BLaER1 (cell line): ENCODE results near the gene ZDHHC3.

Experiments
- H3K27ac ChIP-seq: shearing (Covaris generic); formaldehyde crosslinking; 2 replicates; pipeline ENCODE4 v1.8.1; 2022
- H3K27me3 ChIP-seq: shearing (Covaris generic); formaldehyde crosslinking; 2 replicates; pipeline ENCODE4 v1.8.1; 2022
- H3K36me3 ChIP-seq: shearing (Covaris generic); formaldehyde crosslinking; 2 replicates; pipeline ENCODE4 v1.8.1; 2022
- H3K4me1 ChIP-seq: shearing (Covaris generic); formaldehyde crosslinking; 2 replicates; pipeline ENCODE4 v1.8.1; 2022
- H3K4me2 ChIP-seq: shearing (Covaris generic); formaldehyde crosslinking; 2 replicates; pipeline ENCODE4 v1.8.1; 2022
- H3K4me3 ChIP-seq: shearing (Covaris generic); formaldehyde crosslinking; 2 replicates; pipeline ENCODE4 v1.8.1; 2022
- H3K9ac ChIP-seq: shearing (Covaris generic); formaldehyde crosslinking; 2 replicates; pipeline ENCODE4 v1.8.1; 2022
- H3K9me3 ChIP-seq: shearing (Covaris generic); formaldehyde crosslinking; 2 replicates; pipeline ENCODE4 v1.8.1; 2022
- H4K20me1 ChIP-seq: shearing (Covaris generic); formaldehyde crosslinking; 2 replicates; pipeline ENCODE4 v1.8.1; 2022
- Cebpa-rat ChIP-seq: shearing (Covaris generic); IDR thresholded peaks from 2 replicates; pipeline ENCODE4 v1.8.1; 2022

The ZDHHC3 gene

DNA sequence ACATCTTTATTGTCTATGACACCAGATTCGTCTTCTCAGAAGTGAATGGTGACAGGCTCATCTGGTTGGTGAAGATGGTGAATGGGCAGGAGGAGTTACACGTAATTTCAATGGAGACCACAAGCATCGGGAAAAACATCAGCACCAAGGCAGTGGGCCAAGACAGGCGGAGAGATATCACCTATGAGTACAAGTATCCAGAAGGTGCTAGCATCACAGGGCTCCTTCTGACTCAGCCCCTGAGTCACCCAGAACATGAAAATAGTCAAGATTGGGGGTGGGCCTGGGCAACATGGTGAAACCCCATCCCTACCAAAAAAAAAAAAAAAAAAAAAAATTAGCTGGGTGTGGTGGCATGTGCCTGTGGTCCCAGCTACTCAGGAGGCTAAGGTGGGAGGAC is 69.0 kb downstream of the ZDHHC3 start:
- no peaks in the 10 kb centered on the region for H3K27me3 ChIP-seq
- no peaks in the 10 kb centered on the region for H4K20me1 ChIP-seq

DNA sequence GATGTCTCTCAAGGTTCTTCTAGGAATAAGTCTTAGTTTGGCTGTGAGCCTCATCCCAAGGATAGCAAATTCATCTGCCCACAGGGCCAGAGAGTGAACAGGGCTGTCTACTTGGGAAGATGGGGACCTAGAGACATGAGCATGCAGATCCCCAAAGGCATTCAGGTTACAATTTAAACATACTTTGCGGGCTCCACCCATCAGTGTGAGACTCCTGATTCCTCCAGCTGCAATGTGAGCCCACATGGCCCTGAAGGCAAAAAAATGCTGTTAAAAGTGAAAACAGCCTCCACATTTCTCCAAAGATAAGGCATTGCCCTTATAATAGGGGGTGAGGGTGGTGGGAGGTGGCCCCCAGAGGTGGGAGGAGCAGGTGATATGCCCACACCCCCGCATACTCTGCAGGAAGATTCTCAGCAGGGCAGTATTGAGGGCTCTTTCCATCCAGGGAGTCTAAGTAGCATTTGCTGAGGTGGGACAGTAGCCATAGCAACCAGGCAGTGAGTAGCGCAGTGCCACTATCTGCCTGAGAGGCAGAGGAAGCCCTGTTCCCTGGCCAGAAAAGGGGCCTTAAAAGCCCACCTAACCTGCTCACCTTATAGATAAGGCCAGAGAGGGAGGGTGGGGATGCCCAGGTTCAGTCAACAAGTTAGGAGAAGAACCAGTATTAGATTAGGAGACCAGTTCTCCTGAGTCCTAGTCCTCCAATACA is 70.4 kb downstream of the ZDHHC3 start:
- TF ChIP-seq Cebpa-rat: no peak
- H3K4me1 ChIP-seq: 0 out of 2 replicates have a peak, but pooled peaks cover 4% of the 10 kb centered on the region
- H3K9me3 ChIP-seq: no peaks in the 10 kb centered on the region
- H3K27ac ChIP-seq: no peak overlapping the region
- no peaks in the 10 kb centered on the region for H4K20me1 ChIP-seq
- no peak overlapping the region for H3K9ac ChIP-seq
- no peaks in the 10 kb centered on the region for H3K27me3 ChIP-seq
- no peak overlapping the region for H3K4me2 ChIP-seq
- no peak overlapping the region for H3K4me3 ChIP-seq
- no peaks in the 10 kb centered on the region for H3K36me3 ChIP-seq

More for the DNA sequence above, 69.0 kb downstream of the ZDHHC3 start:
- TF ChIP-seq Cebpa-rat: no peak
- H3K9ac ChIP-seq: no peak overlapping the region
- H3K9me3 ChIP-seq: no peaks in the 10 kb centered on the region
- 0 out of 2 replicates have a peak, but pooled peaks cover 4% of the 10 kb centered on the region for H3K4me1 ChIP-seq
- H3K27ac ChIP-seq: no peak overlapping the region
- no peaks in the 10 kb centered on the region for H3K36me3 ChIP-seq
- no peak overlapping the region for H3K4me3 ChIP-seq
- no peak overlapping the region for H3K4me2 ChIP-seq

DNA sequence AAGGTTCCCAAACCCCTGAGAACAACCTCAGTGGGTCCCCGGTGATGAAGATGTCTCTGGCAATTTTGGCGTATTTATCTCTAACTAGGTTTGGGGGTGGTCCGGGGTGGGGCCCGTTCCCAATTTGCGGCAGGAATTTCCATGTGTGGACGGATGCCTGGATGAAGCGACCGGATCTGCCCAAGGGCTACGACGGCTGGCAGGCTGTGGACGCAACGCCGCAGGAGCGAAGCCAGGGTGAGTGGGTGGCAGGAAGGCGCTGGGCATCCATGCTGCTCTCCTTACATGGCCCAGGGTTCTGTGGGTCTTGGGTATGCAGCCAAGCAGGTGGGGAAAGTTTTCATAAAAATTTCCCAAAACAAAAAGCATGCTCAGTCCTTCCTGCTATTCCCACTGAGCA is 72.2 kb downstream of the ZDHHC3 start:
- Histone ChIP-seq H3K4me2 (no peak overlapping the region), H3K9ac (no peak overlapping the region), H4K20me1 (no peaks in the 10 kb centered on the region), H3K4me1 (0 out of 2 replicates have a peak, but pooled peaks cover 4% of the 10 kb centered on the region), H3K9me3 (no peaks in the 10 kb centered on the region), H3K27me3 (no peaks in the 10 kb centered on the region), H3K4me3 (no peak overlapping the region), H3K27ac (no peak overlapping the region), H3K36me3 (no peaks in the 10 kb centered on the region)
- TF ChIP-seq Cebpa-rat: no peak

DNA sequence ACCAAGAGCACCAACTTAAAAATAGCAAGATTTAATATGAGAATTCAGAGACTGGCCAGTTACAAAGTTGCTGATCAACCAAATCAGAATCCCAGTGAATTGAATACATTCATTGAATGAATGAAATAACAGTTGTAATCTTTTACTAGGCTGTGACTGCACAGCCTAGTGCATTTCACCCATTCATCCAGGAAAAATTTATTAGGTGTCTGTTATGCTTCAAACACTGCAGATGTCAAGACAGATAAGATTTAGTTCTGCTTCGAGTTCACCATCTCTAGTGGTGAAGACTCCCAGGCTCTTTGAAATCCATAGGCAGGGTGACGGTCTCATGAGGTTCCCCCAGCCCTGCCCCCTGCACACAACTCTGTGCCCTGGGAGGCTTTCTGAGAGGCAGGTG is 72.7 kb downstream of the ZDHHC3 start:
- Histone ChIP-seq H3K4me2 (no peak overlapping the region), H3K4me3 (no peak overlapping the region), H3K9ac (no peak overlapping the region), H3K9me3 (no peaks in the 10 kb centered on the region), H3K27me3 (no peaks in the 10 kb centered on the region), H4K20me1 (no peaks in the 10 kb centered on the region), H3K27ac (no peak overlapping the region), H3K36me3 (no peaks in the 10 kb centered on the region), H3K4me1 (0 out of 2 replicates have a peak, but pooled peaks cover 4% of the 10 kb centered on the region)
- no peak for TF ChIP-seq Cebpa-rat

DNA sequence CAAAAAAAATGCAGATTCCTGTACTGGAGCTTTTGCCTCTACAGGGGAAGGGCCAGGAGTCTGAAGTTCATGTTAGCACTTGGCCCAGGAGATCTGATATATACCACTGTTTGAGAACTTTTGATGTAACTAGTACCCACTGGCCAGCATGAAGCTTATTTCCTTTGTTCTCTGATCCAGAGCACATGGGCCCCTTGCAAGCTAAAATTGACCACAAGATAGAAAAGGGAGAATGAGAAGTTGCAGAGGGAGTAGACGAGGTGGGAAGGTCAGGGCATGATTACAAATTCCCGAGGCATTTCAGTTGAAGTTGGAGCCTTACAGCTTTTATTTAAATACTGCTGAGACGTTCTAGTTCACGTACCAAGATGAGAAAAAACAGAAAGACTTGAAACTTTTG is 73.3 kb downstream of the ZDHHC3 start:
- H3K27ac ChIP-seq: no peak overlapping the region
- H3K9me3 ChIP-seq: no peaks in the 10 kb centered on the region
- H3K4me2 ChIP-seq: no peak overlapping the region
- no peak for TF ChIP-seq Cebpa-rat
- 0 out of 2 replicates have a peak, but pooled peaks cover 2% of the 10 kb centered on the region for H3K4me1 ChIP-seq
- H3K4me3 ChIP-seq: no peak overlapping the region
- H4K20me1 ChIP-seq: no peaks in the 10 kb centered on the region
- H3K27me3 ChIP-seq: no peaks in the 10 kb centered on the region
- no peaks in the 10 kb centered on the region for H3K36me3 ChIP-seq
- H3K9ac ChIP-seq: no peak overlapping the region

DNA sequence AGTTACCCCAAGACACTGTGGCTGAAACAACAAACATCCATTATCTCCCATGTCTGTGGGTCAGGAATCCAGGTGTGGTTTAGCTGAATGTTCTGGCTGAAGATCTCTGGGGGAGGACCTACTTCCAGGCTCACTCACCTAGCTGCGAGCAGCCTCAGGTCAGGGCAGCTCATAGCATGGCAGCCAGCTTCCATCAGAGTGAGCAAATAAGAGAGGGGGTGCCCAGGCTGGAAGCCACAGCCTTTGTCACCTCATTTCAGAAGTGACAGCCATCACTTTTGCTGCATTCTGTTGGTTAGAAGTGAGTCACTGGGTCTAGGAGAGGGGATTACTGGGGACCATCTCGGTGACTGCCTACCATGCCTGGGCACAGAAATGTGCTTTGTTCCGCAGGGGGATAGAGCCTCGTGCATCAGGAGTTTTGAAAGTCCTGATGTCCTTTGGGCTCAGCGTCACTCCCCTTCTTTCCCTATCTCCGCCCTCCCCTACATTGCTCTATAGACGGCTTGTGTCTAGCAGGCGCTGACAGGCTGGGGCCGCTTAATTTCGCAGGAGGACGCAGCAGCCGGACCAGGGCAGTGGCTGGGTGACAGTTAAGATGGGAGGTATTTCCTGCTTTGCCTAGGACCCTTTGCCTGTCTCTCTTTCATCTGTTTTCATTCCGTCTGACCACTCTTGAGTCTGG is 76.1 kb downstream of the ZDHHC3 start:
- Histone ChIP-seq H3K36me3 (no peaks in the 10 kb centered on the region), H3K27me3 (no peaks in the 10 kb centered on the region), H3K9me3 (no peaks in the 10 kb centered on the region), H3K4me1 (no peaks in the 10 kb centered on the region), H3K27ac (no peak overlapping the region), H3K4me2 (no peak overlapping the region), H3K4me3 (no peak overlapping the region), H4K20me1 (no peaks in the 10 kb centered on the region), H3K9ac (no peak overlapping the region)
- no peak for TF ChIP-seq Cebpa-rat

DNA sequence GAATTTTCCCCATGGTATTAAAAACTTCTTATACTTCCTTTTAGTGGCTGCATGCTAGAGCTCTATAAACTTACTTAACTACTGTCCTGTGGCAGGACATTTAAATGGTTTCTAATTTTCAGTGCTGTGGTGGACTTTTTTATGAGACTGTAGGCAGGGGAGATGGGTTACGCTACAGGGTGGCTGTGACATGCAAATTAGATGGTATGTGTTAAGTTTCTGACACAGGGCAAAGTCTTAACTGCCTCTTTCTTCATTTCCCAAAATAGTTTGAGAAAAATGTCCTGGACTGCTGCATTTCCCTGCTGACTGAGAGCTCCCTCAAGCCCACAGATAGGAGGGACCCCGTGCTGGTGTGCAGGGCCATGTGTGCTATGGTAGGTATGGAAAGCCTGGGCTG is 79.5 kb downstream of the ZDHHC3 start:
- no peak overlapping the region for H3K27ac ChIP-seq
- no peak overlapping the region for H3K4me2 ChIP-seq
- no peak overlapping the region for H3K4me3 ChIP-seq
- H4K20me1 ChIP-seq: no peaks in the 10 kb centered on the region
- H3K4me1 ChIP-seq: no peaks in the 10 kb centered on the region
- H3K9me3 ChIP-seq: 0 out of 2 replicates have a peak, but pooled peaks cover 3% of the 10 kb centered on the region
- H3K9ac ChIP-seq: no peak overlapping the region
- no peak for TF ChIP-seq Cebpa-rat
- H3K27me3 ChIP-seq: no peaks in the 10 kb centered on the region
- H3K36me3 ChIP-seq: no peaks in the 10 kb centered on the region

DNA sequence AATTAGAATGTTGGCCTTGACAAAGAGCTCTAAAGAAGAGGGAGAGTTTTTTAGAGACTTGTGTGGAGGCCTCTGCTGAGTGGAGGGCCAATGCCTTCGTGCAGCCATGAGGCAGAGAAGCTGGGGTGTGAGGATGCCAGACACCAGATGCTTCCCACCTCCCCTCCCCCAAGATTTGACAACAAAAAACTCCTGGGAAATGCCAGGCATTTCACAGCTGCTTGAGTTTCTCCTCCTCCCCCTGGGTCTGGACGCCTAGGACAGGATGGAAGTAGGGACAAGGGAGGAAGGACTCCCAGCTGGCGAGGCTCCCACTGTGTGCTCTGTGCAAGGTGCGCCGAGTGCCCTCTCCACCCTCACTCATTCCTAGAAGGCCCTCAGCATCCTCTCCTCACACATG is 81.5 kb downstream of the ZDHHC3 start:
- no peak overlapping the region for H3K4me3 ChIP-seq
- H3K36me3 ChIP-seq: no peaks in the 10 kb centered on the region
- H3K4me2 ChIP-seq: no peak overlapping the region
- no peaks in the 10 kb centered on the region for H4K20me1 ChIP-seq
- H3K9me3 ChIP-seq: 0 out of 2 replicates have a peak, but pooled peaks cover 3% of the 10 kb centered on the region
- H3K27ac ChIP-seq: no peak overlapping the region
- TF ChIP-seq Cebpa-rat: no peak
- H3K27me3 ChIP-seq: no peaks in the 10 kb centered on the region
- H3K9ac ChIP-seq: no peak overlapping the region
- no peaks in the 10 kb centered on the region for H3K4me1 ChIP-seq

DNA sequence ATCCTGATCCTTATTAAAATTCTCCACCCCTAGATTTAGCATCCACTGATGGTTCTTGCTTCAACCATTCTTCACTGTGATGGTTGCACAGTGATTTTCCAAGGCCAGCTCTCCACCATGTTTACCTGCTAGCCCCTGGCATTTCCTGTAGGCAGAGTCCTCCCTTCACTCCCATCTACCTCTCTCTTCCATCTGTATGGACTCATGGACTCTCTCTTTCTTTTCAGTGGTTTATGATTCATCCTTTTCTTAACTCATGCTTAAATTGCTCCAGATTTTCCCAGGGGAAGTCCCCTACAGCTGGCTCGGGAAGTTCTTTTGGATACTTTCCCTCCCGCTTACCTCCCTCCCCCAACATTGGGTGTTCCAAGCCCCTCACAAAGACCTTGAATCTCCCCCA is 82.9 kb downstream of the ZDHHC3 start:
- no peak for TF ChIP-seq Cebpa-rat
- H3K9ac ChIP-seq: no peak overlapping the region
- H3K4me3 ChIP-seq: no peak overlapping the region
- H3K27me3 ChIP-seq: no peaks in the 10 kb centered on the region
- no peaks in the 10 kb centered on the region for H3K4me1 ChIP-seq
- no peak overlapping the region for H3K27ac ChIP-seq
- 0 out of 2 replicates have a peak, but pooled peaks cover 3% of the 10 kb centered on the region for H3K9me3 ChIP-seq
- no peak overlapping the region for H3K4me2 ChIP-seq
- no peaks in the 10 kb centered on the region for H4K20me1 ChIP-seq
- no peaks in the 10 kb centered on the region for H3K36me3 ChIP-seq

DNA sequence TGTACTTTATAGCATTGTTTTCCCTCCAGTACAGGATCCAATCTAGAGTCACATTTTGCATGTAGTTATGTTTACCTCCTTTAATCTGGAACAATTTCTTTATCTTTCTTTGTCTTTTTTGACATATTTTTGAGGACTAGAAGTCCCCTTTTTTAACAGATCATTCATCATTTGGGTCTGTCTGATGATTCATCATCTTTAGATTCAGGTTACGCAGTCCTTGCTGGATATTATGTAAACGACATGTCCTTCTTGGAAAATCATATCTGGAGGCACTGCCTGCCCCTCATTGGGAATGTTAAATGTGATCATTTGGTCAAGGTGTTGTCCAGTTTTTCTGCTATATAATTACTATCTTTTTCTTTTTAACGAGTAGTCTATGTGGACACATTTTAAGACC is 83.3 kb downstream of the ZDHHC3 start:
- H3K27ac ChIP-seq: no peak overlapping the region
- H3K9me3 ChIP-seq: 0 out of 2 replicates have a peak, but pooled peaks cover 3% of the 10 kb centered on the region
- TF ChIP-seq Cebpa-rat: no peak
- no peak overlapping the region for H3K4me3 ChIP-seq
- no peak overlapping the region for H3K9ac ChIP-seq
- H3K27me3 ChIP-seq: no peaks in the 10 kb centered on the region
- H4K20me1 ChIP-seq: no peaks in the 10 kb centered on the region
- no peak overlapping the region for H3K4me2 ChIP-seq
- H3K36me3 ChIP-seq: no peaks in the 10 kb centered on the region
- H3K4me1 ChIP-seq: no peaks in the 10 kb centered on the region
